ENCODE measurements around the gene DLD.

The DLD gene

GRCh38 chr7:107926481-107926880, 35.5 kb downstream of the DLD start:
- Histone ChIP-seq H3K27ac (no peak overlapping the region), H3K4me3 (no peak overlapping the region), H3K9ac (no peak overlapping the region), H4K20me1 (peaks cover 21% of the 10 kb centered on the region; the same call in 1 of the 2 replicates), H3K36me3 (peaks cover 28% of the 10 kb centered on the region), H3K4me1 (peaks cover 15% of the 10 kb centered on the region), H3K4me2 (no peak overlapping the region), H3K27me3 (no peaks in the 10 kb centered on the region), H3K9me3 (no peaks in the 10 kb centered on the region)
- no peak for TF ChIP-seq Cebpa-rat (IDR thresholded peaks at IDR 0.05)

- Histone ChIP-seq H3K4me2 (no peak overlapping the region), H3K27ac (no peak overlapping the region), H3K36me3 (peaks cover 14% of the 10 kb centered on the region; the same call in 1 of the 2 replicates), H3K9me3 (no peaks in the 10 kb centered on the region), H3K9ac (no peak overlapping the region), H3K4me1 (no peaks in the 10 kb centered on the region), H3K27me3 (no peaks in the 10 kb centered on the region), H4K20me1 (no peaks in the 10 kb centered on the region), H3K4me3 (no peak overlapping the region)
- TF ChIP-seq Cebpa-rat (IDR thresholded peaks at IDR 0.05) = no peak
These were observed 40.9 kb downstream of the DLD start for GRCh38 chr7:107931740-107932515.

- Histone ChIP-seq H3K27me3 (no peaks in the 10 kb centered on the region), H3K27ac (no peak overlapping the region), H3K4me1 (no peaks in the 10 kb centered on the region), H3K9me3 (no peaks in the 10 kb centered on the region), H3K4me3 (no peak overlapping the region), H3K9ac (no peak overlapping the region), H3K36me3 (peaks cover 14% of the 10 kb centered on the region; the same call in 1 of the 2 replicates), H3K4me2 (no peak overlapping the region), H4K20me1 (no peaks in the 10 kb centered on the region)
- no peak for TF ChIP-seq Cebpa-rat (IDR thresholded peaks at IDR 0.05)
These were observed 41.8 kb downstream of the DLD start for GRCh38 chr7:107932805-107933204.

GRCh38 chr7:107933386-107934013, 42.5 kb downstream of the DLD start:
- H3K36me3 ChIP-seq = peaks cover 11% of the 10 kb centered on the region; the same call in 1 of the 2 replicates
- H3K9ac ChIP-seq = no peak overlapping the region
- no peaks in the 10 kb centered on the region for H3K4me1 ChIP-seq
- no peaks in the 10 kb centered on the region for H3K27me3 ChIP-seq
- H3K27ac ChIP-seq = no peak overlapping the region
- no peak overlapping the region for H3K4me3 ChIP-seq
- H3K4me2 ChIP-seq = no peak overlapping the region
- H4K20me1 ChIP-seq = no peaks in the 10 kb centered on the region
- no peak for TF ChIP-seq Cebpa-rat (IDR thresholded peaks at IDR 0.05)
- no peaks in the 10 kb centered on the region for H3K9me3 ChIP-seq

- TF ChIP-seq Cebpa-rat (IDR thresholded peaks at IDR 0.05) = no peak
These were observed 44.2 kb downstream of the DLD start for GRCh38 chr7:107934991-107935770.

GRCh38 chr7:107936312-107936711, 45.3 kb downstream of the DLD start:
- H3K27me3 ChIP-seq = no peaks in the 10 kb centered on the region
- no peak overlapping the region for H3K27ac ChIP-seq
- H4K20me1 ChIP-seq = no peaks in the 10 kb centered on the region
- H3K4me2 ChIP-seq = no peak overlapping the region
- H3K9me3 ChIP-seq = no peaks in the 10 kb centered on the region
- no peak overlapping the region for H3K4me3 ChIP-seq
- H3K9ac ChIP-seq = no peak overlapping the region
- no peaks in the 10 kb centered on the region for H3K4me1 ChIP-seq
- TF ChIP-seq Cebpa-rat (IDR thresholded peaks at IDR 0.05) = no peak
- peaks cover 27% of the 10 kb centered on the region for H3K36me3 ChIP-seq

More at GRCh38 chr7:107934991-107935770, 44.2 kb downstream of the DLD start:
- H3K9me3 ChIP-seq = no peaks in the 10 kb centered on the region
- no peaks in the 10 kb centered on the region for H3K4me1 ChIP-seq
- H3K27ac ChIP-seq = no peak overlapping the region
- no peak overlapping the region for H3K4me3 ChIP-seq
- no peaks in the 10 kb centered on the region for H3K27me3 ChIP-seq
- no peak overlapping the region for H3K4me2 ChIP-seq
- peaks cover 23% of the 10 kb centered on the region for H3K36me3 ChIP-seq
- no peak overlapping the region for H3K9ac ChIP-seq
- H4K20me1 ChIP-seq = no peaks in the 10 kb centered on the region

- Histone ChIP-seq H3K9me3 (no peaks in the 10 kb centered on the region), H3K9ac (no peak overlapping the region), H3K36me3 (peaks cover 24% of the 10 kb centered on the region), H3K4me2 (no peak overlapping the region), H3K27ac (no peak overlapping the region), H3K27me3 (no peaks in the 10 kb centered on the region), H3K4me3 (no peak overlapping the region), H4K20me1 (no peaks in the 10 kb centered on the region), H3K4me1 (no peaks in the 10 kb centered on the region)
- TF ChIP-seq Cebpa-rat (IDR thresholded peaks at IDR 0.05) = no peak
These were observed 46.5 kb downstream of the DLD start for GRCh38 chr7:107937531-107937930.

- Histone ChIP-seq H3K27ac (no peak overlapping the region), H3K4me3 (no peak overlapping the region), H3K9ac (no peak overlapping the region), H3K4me2 (no peak overlapping the region), H3K9me3 (no peaks in the 10 kb centered on the region), H3K36me3 (peaks cover 24% of the 10 kb centered on the region), H3K4me1 (peaks cover 5% of the 10 kb centered on the region), H3K27me3 (no peaks in the 10 kb centered on the region), H4K20me1 (no peaks in the 10 kb centered on the region)
- no peak for TF ChIP-seq Cebpa-rat (IDR thresholded peaks at IDR 0.05)
These were observed 47.7 kb downstream of the DLD start for GRCh38 chr7:107938456-107939250.
